Gastrocnemius medialis (tissue), 4 donors: ENCODE results near the gene LAMA2. TPM values are rescaled to one million over a fixed set of nuclear protein-coding genes. Genes with fewer than 3 reads are reported as not detected.

Experiments
- ATAC-seq, 2 donors: fragments of 150-250 bp; one replicate each; pipeline ENCODE4 v1.9.1; 2016
- DNase-seq, 2 donors: peaks; one replicate each; pipeline ENCODE4 v3.0.0-alpha.2; 2019
- H3K27ac ChIP-seq, 4 donors: fragments of 200-600 bp; sonication (generic); 1 replicate in 1 of 4; 2 replicates in 3 of 4; pipeline ENCODE4 v1.5.1; 2016 to 2018; ENCODE audit warnings: mild to moderate bottlenecking in 2 of 4, moderate library complexity in 1 of 4
- H3K27me3 ChIP-seq, 3 donors: fragments of 200-600 bp; sonication (generic) in 2 of 3; 1 replicate in 1 of 3; 2 replicates in 2 of 3; pipeline versions ENCODE4 v1.5.1 to v1.6.0; 2016 to 2019; ENCODE audit warnings: mild to moderate bottlenecking in 1 of 3, moderate library complexity in 1 of 3
- H3K36me3 ChIP-seq, 2 donors: fragments of 200-600 bp; sonication (generic) in 1 of 2; one replicate each; pipeline ENCODE4 v1.5.1; 2017 to 2018
- H3K4me1 ChIP-seq, 2 donors: fragments of 200-600 bp; sonication (generic) in 1 of 2; one replicate each; pipeline ENCODE4 v1.5.1; 2016 to 2017; ENCODE audit warnings: mild to moderate bottlenecking in 2 of 2
- H3K4me3 ChIP-seq, 4 donors: fragments of 200-600 bp; sonication (generic) in 3 of 4; 1 replicate in 1 of 4; 2 replicates in 3 of 4; pipeline ENCODE4 v1.5.1; 2016 to 2019; ENCODE audit warnings: mild to moderate bottlenecking in 2 of 4
- H3K9me3 ChIP-seq, 3 donors: fragments of 200-600 bp; sonication (generic) in 2 of 3; 1 replicate in 1 of 3; 2 replicates in 2 of 3; pipeline ENCODE4 v1.5.1; 2016 to 2019
- POLR2A ChIP-seq, 2 donors: fragments of 450-650 bp; IDR thresholded peaks; one replicate each; pipeline ENCODE4 v1.6.1; 2017; ENCODE audit warnings: antibody characterized with exemption in 2 of 2, mild to moderate bottlenecking in 2 of 2, moderate library complexity in 2 of 2
- in situ Hi-C, 4 donors: fragments of 200-750 bp; cut with MboI; loops; one replicate each; pipeline versions ENCODE4 v1.15.0 to v1.8.0; 2017; ENCODE audit warnings: low sequenced_read_pairs in 4 of 4
- intact Hi-C: fragments of 100-400 bp; cut with DNase I; formaldehyde crosslinking; loops from one replicate; pipeline ENCODE4 v1.15.1; 2023; ENCODE audit warnings: low total_unique reads
- total RNA-seq, 4 donors: library from RNA; depleted of rRNA; stranded (reverse); fragments of >200 nt; gene quantifications; one replicate each; pipeline versions ENCODE4 v1.1.0 to v1.2.3, GENCODE V29; 2016
- TF ChIP-seq, protein P1 (sequence below), 5 experiments: fragments of 450-650 bp in 3 of 5; fragments of 200-600 bp in 2 of 5; sonication (generic) in 2 of 5; IDR thresholded peaks in 4 of 5; conservative IDR thresholded peaks in 1 of 5; 1 replicate in 4 of 5; 2 replicates in 1 of 5; pipeline ENCODE4 v1.5.1; 2016 to 2019; ENCODE audit warnings: antibody characterized with exemption in 5 of 5, mild to moderate bottlenecking in 3 of 5, moderate library complexity in 3 of 5

Gene LAMA2
- total RNA-seq, 4 donors from 2014 or later, result 52.9 to 113 (median 71.3) TPM

DNA sequence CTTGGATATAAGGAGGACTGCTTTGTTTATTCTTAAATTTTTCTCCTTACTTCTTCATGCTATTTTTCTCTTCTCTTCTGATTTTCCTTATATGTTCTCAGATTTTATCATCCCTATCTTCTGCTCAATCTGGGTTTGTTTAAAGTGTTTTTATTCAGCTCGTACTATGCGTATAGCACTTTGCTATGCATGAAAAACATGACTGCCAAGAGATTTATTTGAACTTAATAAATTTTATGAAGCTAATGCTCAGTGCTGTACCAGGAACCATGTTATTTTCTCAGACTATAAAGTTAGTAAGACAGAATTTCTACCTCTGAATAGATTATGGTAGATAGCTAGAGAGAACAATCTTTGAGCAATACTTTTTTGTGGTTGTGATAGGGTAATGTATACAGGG is 305.9 kb downstream of the LAMA2 start:
- no peaks in the 10 kb centered on the region for H3K27me3 ChIP-seq
- TF ChIP-seq, protein P1, sequence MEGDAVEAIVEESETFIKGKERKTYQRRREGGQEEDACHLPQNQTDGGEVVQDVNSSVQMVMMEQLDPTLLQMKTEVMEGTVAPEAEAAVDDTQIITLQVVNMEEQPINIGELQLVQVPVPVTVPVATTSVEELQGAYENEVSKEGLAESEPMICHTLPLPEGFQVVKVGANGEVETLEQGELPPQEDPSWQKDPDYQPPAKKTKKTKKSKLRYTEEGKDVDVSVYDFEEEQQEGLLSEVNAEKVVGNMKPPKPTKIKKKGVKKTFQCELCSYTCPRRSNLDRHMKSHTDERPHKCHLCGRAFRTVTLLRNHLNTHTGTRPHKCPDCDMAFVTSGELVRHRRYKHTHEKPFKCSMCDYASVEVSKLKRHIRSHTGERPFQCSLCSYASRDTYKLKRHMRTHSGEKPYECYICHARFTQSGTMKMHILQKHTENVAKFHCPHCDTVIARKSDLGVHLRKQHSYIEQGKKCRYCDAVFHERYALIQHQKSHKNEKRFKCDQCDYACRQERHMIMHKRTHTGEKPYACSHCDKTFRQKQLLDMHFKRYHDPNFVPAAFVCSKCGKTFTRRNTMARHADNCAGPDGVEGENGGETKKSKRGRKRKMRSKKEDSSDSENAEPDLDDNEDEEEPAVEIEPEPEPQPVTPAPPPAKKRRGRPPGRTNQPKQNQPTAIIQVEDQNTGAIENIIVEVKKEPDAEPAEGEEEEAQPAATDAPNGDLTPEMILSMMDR (IDR thresholded peaks at IDR 0.05 in 4 of 5, conservative IDR thresholded peaks at IDR 0.05 in 1 of 5), result no peak
- TF ChIP-seq POLR2A (IDR thresholded peaks at IDR 0.05), result no peak
- H3K36me3 ChIP-seq, result no peaks in the 10 kb centered on the region
- intact Hi-C loops (no loop called here), in situ Hi-C loops (no loop called here)
- no peak overlapping the region for H3K27ac ChIP-seq
- no peak overlapping the region for H3K4me3 ChIP-seq
- DNase-seq (no peak), ATAC-seq (no peak)
- no peaks in the 10 kb centered on the region for H3K4me1 ChIP-seq
- H3K9me3 ChIP-seq, result no peaks in the 10 kb centered on the region

DNA sequence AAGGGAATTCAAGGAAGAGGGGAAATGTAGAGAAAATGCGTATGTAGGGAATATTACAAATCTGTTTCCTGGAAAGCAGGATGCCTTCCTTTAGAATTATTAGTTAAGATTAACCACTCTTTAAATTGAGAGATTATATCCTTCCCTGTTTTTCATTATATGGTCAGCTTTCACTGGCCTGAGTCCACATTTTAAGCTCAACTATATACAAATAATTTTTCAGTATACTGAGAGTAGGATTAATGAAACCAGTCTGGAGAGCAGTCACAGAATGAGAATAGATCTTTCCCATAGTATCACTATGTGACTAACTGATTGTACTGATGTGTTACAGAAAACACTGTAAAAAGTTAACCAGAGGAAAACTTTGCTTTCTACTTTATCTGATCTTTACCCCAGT is 306.3 kb downstream of the LAMA2 start:
- peaks cover 0 to 3% of the 10 kb centered on the region in 2 donors for H3K36me3 ChIP-seq
- no peak for ATAC-seq
- no peaks in the 10 kb centered on the region for H3K27me3 ChIP-seq
- H3K9me3 ChIP-seq, result no peaks in the 10 kb centered on the region
- DNase-seq, result no peak
- intact Hi-C loops (no loop called here), in situ Hi-C loops (no loop called here)
- H3K27ac ChIP-seq, result no peak overlapping the region
- TF ChIP-seq, protein P1 (IDR thresholded peaks at IDR 0.05 in 4 of 5, conservative IDR thresholded peaks at IDR 0.05 in 1 of 5), result no peak
- TF ChIP-seq POLR2A (IDR thresholded peaks at IDR 0.05), result no peak
- H3K4me1 ChIP-seq, result no peaks in the 10 kb centered on the region
- H3K4me3 ChIP-seq, result no peak overlapping the region

DNA sequence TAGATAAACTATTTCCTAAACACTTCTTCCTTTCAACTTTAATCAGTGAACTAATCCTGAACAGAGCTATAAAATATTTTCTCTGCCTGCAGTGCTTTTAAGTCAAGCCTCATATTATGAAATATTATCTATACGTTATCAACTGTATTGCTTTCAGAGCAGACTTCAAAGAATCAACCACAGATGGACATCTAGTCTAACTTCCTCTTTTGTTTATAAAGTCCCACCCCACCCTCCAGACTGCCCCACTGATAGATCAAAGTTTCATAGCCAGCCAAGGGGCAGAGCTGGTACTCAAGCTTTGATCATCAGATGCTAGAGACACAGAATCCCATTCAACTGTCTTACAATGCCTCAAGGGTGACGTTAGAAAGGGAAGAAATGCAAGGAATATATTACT is 308.3 kb downstream of the LAMA2 start:
- in situ Hi-C loops, result no loop called here
- no peak for DNase-seq
- intact Hi-C loops, result no loop called here
- ATAC-seq, result no peak
- Histone ChIP-seq H3K9me3 (no peaks in the 10 kb centered on the region), H3K4me3 (no peak overlapping the region), H3K27me3 (no peaks in the 10 kb centered on the region), H3K27ac (no peak overlapping the region), H3K36me3 (peaks cover 0 to 4% of the 10 kb centered on the region in 2 donors), H3K4me1 (no peaks in the 10 kb centered on the region)
- TF ChIP-seq, protein P1 (IDR thresholded peaks at IDR 0.05 in 4 of 5, conservative IDR thresholded peaks at IDR 0.05 in 1 of 5), result no peak
- TF ChIP-seq POLR2A (IDR thresholded peaks at IDR 0.05), result no peak

DNA sequence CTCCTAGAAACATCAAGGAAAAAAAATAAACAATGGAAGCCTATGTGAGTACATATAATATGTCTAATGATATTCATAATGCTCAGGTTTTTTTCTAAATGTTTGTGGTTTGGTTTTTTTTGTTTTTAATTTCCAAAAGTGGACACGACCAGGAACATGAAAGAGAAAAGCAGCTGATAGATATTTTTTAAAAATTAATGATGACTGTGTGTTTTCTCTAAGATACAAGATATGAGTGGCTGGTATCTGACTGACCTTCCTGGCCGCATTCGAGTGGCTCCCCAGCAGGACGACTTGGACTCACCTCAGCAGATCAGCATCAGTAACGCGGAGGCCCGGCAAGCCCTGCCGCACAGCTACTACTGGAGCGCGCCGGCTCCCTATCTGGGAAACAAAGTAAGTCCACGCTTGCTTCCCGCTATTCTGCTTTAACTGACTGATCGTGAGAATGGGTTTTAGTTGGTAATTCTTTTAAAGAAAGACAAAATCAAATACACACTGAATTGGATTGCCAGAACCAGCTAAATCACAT is 309.6 kb downstream of the LAMA2 start:
- ATAC-seq (no peak), DNase-seq (no peak)
- Histone ChIP-seq H3K36me3 (peaks cover 0 to 4% of the 10 kb centered on the region in 2 donors), H3K9me3 (no peaks in the 10 kb centered on the region), H3K4me1 (no peaks in the 10 kb centered on the region), H3K27me3 (no peaks in the 10 kb centered on the region), H3K27ac (no peak overlapping the region), H3K4me3 (no peak overlapping the region)
- intact Hi-C loops, result no loop called here
- TF ChIP-seq POLR2A (IDR thresholded peaks at IDR 0.05), result no peak
- TF ChIP-seq, protein P1 (IDR thresholded peaks at IDR 0.05 in 4 of 5, conservative IDR thresholded peaks at IDR 0.05 in 1 of 5), result no peak
- in situ Hi-C loops, result no loop called here
